ENCODE data around the gene BEND7. TPM values are rescaled to one million over a fixed set of nuclear protein-coding genes. Genes with fewer than 3 reads are reported as not detected.

BEND7 gene
- total and polyA plus RNA-seq, 4 donors = 5.3 to 38.2 (median 26.0) TPM

DNA sequence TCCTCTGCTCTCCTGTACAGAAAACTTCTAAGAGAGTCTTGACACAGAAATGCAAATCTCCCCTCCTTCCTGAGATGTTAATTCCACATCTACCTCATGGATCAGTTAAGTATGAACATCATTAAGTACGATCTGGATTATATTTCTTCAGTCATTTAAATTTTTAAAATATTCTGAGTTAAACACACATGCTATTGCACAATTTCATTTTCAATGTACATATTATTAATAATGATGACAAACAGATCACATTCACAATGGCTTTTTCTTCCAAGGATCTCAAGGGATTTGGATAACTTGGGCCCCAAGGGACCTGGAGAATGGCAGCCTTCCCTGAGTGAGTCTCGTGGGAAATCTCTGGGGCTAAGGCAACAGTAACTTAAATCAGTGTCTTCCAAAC, 16.2 kb downstream of the BEND7 start:
- no peak for DNase-seq
- H3K27me3 ChIP-seq (ENCODE audit: control insufficient read depth in 1 of 2, insufficient read depth in 2 of 2, low read length in 1 of 2) = no peaks in the 10 kb centered on the region
- H3K4me3 ChIP-seq (ENCODE audit: low read length in 2 of 2) = no peak overlapping the region
- ATAC-seq (ENCODE audit: low FRiP score) = no peak
- no peaks in the 10 kb centered on the region for H3K4me1 ChIP-seq (ENCODE audit: control insufficient read depth in 1 of 2, insufficient read depth in 2 of 2, low read length in 2 of 2)
- intact Hi-C loops (cut with DNase I) = no loop called here
- H3K36me3 ChIP-seq (ENCODE audit: control insufficient read depth in 1 of 2, insufficient read depth in 2 of 2, low read length in 1 of 2) = peaks cover 0 to 3% of the 10 kb centered on the region in 2 donors
- H3K9me3 ChIP-seq (ENCODE audit: control insufficient read depth, low read length) = no peaks in the 10 kb centered on the region
- 10 to 20% methylated on average over 2 of the region's 2 CpGs for WGBS, 2 donors
- no peak overlapping the region for H3K27ac ChIP-seq (ENCODE audit: low read depth in 1 of 2, low read length in 2 of 2)

DNA sequence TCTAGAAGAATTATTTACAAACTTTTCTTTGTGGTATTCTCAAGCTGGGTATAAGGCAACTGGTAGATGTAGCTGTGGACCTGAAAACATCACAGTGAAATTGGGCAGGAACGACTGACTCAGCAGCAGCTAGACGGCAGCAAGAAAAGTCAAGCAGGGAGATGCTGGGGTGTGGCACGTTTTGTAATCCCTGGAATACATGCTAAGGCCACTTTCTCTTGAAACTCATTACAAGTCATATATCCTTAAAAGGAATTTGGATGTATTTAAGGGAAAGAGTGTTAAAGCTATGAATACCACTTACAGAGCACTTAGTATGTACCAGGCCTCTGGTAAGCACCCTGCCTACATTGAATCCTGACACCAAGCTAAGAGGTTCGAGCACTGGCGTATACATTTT, 17.4 kb downstream of the BEND7 start:
- H3K4me1 ChIP-seq (ENCODE audit: control insufficient read depth in 1 of 2, insufficient read depth in 2 of 2, low read length in 2 of 2) = no peaks in the 10 kb centered on the region
- no peaks in the 10 kb centered on the region for H3K9me3 ChIP-seq (ENCODE audit: control insufficient read depth, low read length)
- no peak overlapping the region for H3K27ac ChIP-seq (ENCODE audit: low read depth in 1 of 2, low read length in 2 of 2)
- intact Hi-C loops (cut with DNase I) = no loop called here
- peaks cover 0 to 3% of the 10 kb centered on the region in 2 donors for H3K36me3 ChIP-seq (ENCODE audit: control insufficient read depth in 1 of 2, insufficient read depth in 2 of 2, low read length in 1 of 2)
- no peaks in the 10 kb centered on the region for H3K27me3 ChIP-seq (ENCODE audit: control insufficient read depth in 1 of 2, insufficient read depth in 2 of 2, low read length in 1 of 2)
- no peak for DNase-seq
- H3K4me3 ChIP-seq (ENCODE audit: low read length in 2 of 2) = no peak overlapping the region
- ATAC-seq (ENCODE audit: low FRiP score) = no peak
- WGBS, 2 donors = 89 to 92% methylated on average over 5 of the region's 5 CpGs

GRCh38 chr10:13505052-13505680, 23.6 kb downstream of the BEND7 start:
- intact Hi-C loops (cut with DNase I) = no loop called here
- ATAC-seq (ENCODE audit: low FRiP score) (no peak), DNase-seq (no peak)
- H3K36me3 ChIP-seq (ENCODE audit: control insufficient read depth in 1 of 2, insufficient read depth in 2 of 2, low read length in 1 of 2) = no peaks in the 10 kb centered on the region
- no peak overlapping the region for H3K27ac ChIP-seq (ENCODE audit: low read depth in 1 of 2, low read length in 2 of 2)
- no peak overlapping the region for H3K4me3 ChIP-seq (ENCODE audit: low read length in 2 of 2)
- WGBS, 2 donors = 82 to 85% methylated on average over 12 of the region's 12 CpGs
- no peaks in the 10 kb centered on the region for H3K27me3 ChIP-seq (ENCODE audit: control insufficient read depth in 1 of 2, insufficient read depth in 2 of 2, low read length in 1 of 2)
- H3K4me1 ChIP-seq (ENCODE audit: control insufficient read depth in 1 of 2, insufficient read depth in 2 of 2, low read length in 2 of 2) = no peaks in the 10 kb centered on the region
- no peaks in the 10 kb centered on the region for H3K9me3 ChIP-seq (ENCODE audit: control insufficient read depth, low read length)

- no peak overlapping the region for H3K27ac ChIP-seq (ENCODE audit: low read depth in 1 of 2, low read length in 2 of 2)
- H3K36me3 ChIP-seq (ENCODE audit: control insufficient read depth in 1 of 2, insufficient read depth in 2 of 2, low read length in 1 of 2) = no peaks in the 10 kb centered on the region
- H3K27me3 ChIP-seq (ENCODE audit: control insufficient read depth in 1 of 2, insufficient read depth in 2 of 2, low read length in 1 of 2) = no peaks in the 10 kb centered on the region
- H3K9me3 ChIP-seq (ENCODE audit: control insufficient read depth, low read length) = no peaks in the 10 kb centered on the region
- DNase-seq = no peak
- no peak for ATAC-seq (ENCODE audit: low FRiP score)
- intact Hi-C loops (cut with DNase I) = no loop called here
- WGBS, 2 donors = 89 to 90% methylated on average over 11 of the region's 11 CpGs
- H3K4me1 ChIP-seq (ENCODE audit: control insufficient read depth in 1 of 2, insufficient read depth in 2 of 2, low read length in 2 of 2) = no peaks in the 10 kb centered on the region
- H3K4me3 ChIP-seq (ENCODE audit: low read length in 2 of 2) = no peak overlapping the region
Measured at GRCh38 chr10:13503745-13504463, 24.9 kb downstream of the BEND7 start.

DNA sequence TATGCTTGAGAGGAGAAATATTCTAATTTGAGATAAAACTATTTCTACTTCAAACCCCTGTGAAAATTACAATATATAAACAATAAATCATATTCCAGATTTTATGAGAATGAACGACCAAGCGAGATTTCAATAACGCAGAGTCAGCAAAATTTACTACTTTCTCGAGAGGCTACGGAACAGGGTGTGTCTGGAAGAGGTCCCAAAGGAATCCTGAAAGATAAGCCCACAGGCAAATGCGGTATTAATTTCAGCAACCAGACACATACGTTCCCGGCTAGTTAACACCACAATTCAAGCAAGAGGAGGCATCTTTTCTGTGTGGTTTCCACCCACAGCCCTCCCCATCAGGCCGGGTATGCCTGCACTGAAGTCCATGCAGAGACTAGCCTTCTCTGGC, 26.4 kb downstream of the BEND7 start:
- intact Hi-C loops (cut with DNase I) = no loop called here
- 79 to 85% methylated on average over 9 of the region's 9 CpGs for WGBS, 2 donors
- Histone ChIP-seq H3K36me3 (ENCODE audit: control insufficient read depth in 1 of 2, insufficient read depth in 2 of 2, low read length in 1 of 2) (no peaks in the 10 kb centered on the region), H3K4me3 (ENCODE audit: low read length in 2 of 2) (no peak overlapping the region), H3K27ac (ENCODE audit: low read depth in 1 of 2, low read length in 2 of 2) (no peak overlapping the region), H3K4me1 (ENCODE audit: control insufficient read depth in 1 of 2, insufficient read depth in 2 of 2, low read length in 2 of 2) (no peaks in the 10 kb centered on the region), H3K27me3 (ENCODE audit: control insufficient read depth in 1 of 2, insufficient read depth in 2 of 2, low read length in 1 of 2) (no peaks in the 10 kb centered on the region), H3K9me3 (ENCODE audit: control insufficient read depth, low read length) (no peaks in the 10 kb centered on the region)
- DNase-seq (no peak), ATAC-seq (ENCODE audit: low FRiP score) (no peak)

GRCh38 chr10:13500201-13500600, 28.6 kb downstream of the BEND7 start:
- Histone ChIP-seq H3K27ac (ENCODE audit: low read depth in 1 of 2, low read length in 2 of 2) (no peak overlapping the region), H3K4me1 (ENCODE audit: control insufficient read depth in 1 of 2, insufficient read depth in 2 of 2, low read length in 2 of 2) (no peaks in the 10 kb centered on the region), H3K9me3 (ENCODE audit: control insufficient read depth, low read length) (no peaks in the 10 kb centered on the region), H3K4me3 (ENCODE audit: low read length in 2 of 2) (no peak overlapping the region), H3K36me3 (ENCODE audit: control insufficient read depth in 1 of 2, insufficient read depth in 2 of 2, low read length in 1 of 2) (peaks cover 0 to 1% of the 10 kb centered on the region in 2 donors), H3K27me3 (ENCODE audit: control insufficient read depth in 1 of 2, insufficient read depth in 2 of 2, low read length in 1 of 2) (no peaks in the 10 kb centered on the region)
- DNase-seq (no peak), ATAC-seq (ENCODE audit: low FRiP score) (no peak)
- intact Hi-C loops (cut with DNase I) = no loop called here
- WGBS, 2 donors = 92 to 95% methylated on average over 9 of the region's 9 CpGs

DNA sequence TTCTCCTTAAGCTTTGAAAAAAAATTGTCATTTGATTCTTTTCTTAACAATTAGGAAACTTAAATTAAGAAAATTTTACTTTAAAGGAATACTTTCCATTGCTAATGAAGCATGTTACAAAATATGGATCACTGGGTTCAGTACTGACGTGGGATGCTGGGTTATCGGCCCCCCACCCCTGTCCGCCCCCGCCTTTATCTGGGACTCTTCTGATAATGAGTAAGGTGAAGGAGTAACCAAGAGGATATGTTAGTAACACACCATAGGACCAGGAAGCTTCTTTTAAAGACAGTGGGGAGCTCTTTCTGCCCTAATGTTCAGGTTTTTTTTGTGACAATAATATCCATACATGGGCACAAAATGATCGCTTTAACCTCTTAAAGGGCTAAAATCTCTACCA, 29.7 kb downstream of the BEND7 start:
- intact Hi-C loops (cut with DNase I) = no loop called here
- Histone ChIP-seq H3K4me3 (ENCODE audit: low read length in 2 of 2) (no peak overlapping the region), H3K27ac (ENCODE audit: low read depth in 1 of 2, low read length in 2 of 2) (no peak overlapping the region), H3K27me3 (ENCODE audit: control insufficient read depth in 1 of 2, insufficient read depth in 2 of 2, low read length in 1 of 2) (no peaks in the 10 kb centered on the region), H3K36me3 (ENCODE audit: control insufficient read depth in 1 of 2, insufficient read depth in 2 of 2, low read length in 1 of 2) (peaks cover 0 to 1% of the 10 kb centered on the region in 2 donors), H3K4me1 (ENCODE audit: control insufficient read depth in 1 of 2, insufficient read depth in 2 of 2, low read length in 2 of 2) (no peaks in the 10 kb centered on the region), H3K9me3 (ENCODE audit: control insufficient read depth, low read length) (no peaks in the 10 kb centered on the region)
- no peak for ATAC-seq (ENCODE audit: low FRiP score)
- DNase-seq = no peak
- WGBS, 2 donors = 96 to 97% methylated on average over 5 of the region's 5 CpGs

DNA sequence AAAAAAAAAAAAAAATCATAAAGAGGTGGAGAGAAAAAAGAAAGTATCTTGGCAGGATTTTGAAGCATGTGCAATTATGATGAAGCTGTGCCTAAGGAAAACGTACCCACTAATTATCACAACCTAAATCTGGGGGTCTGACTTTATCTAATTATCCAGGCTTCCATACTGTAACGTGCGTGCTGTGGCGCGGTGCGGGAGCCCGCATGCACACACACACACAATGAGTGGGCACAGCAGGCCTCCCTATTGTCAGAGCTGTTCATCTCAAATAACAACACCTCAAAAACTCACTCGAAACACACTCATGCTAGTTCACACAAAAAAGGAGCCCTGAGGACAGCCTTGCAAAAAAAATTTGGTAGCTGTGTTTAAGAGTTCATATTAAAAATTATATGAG, 31.9 kb downstream of the BEND7 start:
- H3K27me3 ChIP-seq (ENCODE audit: control insufficient read depth in 1 of 2, insufficient read depth in 2 of 2, low read length in 1 of 2) = no peaks in the 10 kb centered on the region
- ATAC-seq (ENCODE audit: low FRiP score) (no peak), DNase-seq (no peak)
- peaks cover 0 to 1% of the 10 kb centered on the region in 2 donors for H3K36me3 ChIP-seq (ENCODE audit: control insufficient read depth in 1 of 2, insufficient read depth in 2 of 2, low read length in 1 of 2)
- intact Hi-C loops (cut with DNase I) = no loop called here
- H3K27ac ChIP-seq (ENCODE audit: low read depth in 1 of 2, low read length in 2 of 2) = no peak overlapping the region
- no peak overlapping the region for H3K4me3 ChIP-seq (ENCODE audit: low read length in 2 of 2)
- 95 to 96% methylated on average over 8 of the region's 8 CpGs for WGBS, 2 donors
- no peaks in the 10 kb centered on the region for H3K4me1 ChIP-seq (ENCODE audit: control insufficient read depth in 1 of 2, insufficient read depth in 2 of 2, low read length in 2 of 2)
- no peaks in the 10 kb centered on the region for H3K9me3 ChIP-seq (ENCODE audit: control insufficient read depth, low read length)

- Histone ChIP-seq H3K36me3 (ENCODE audit: control insufficient read depth in 1 of 2, insufficient read depth in 2 of 2, low read length in 1 of 2) (peaks cover 0 to 1% of the 10 kb centered on the region in 2 donors), H3K4me1 (ENCODE audit: control insufficient read depth in 1 of 2, insufficient read depth in 2 of 2, low read length in 2 of 2) (no peaks in the 10 kb centered on the region), H3K4me3 (ENCODE audit: low read length in 2 of 2) (no peak overlapping the region), H3K27me3 (ENCODE audit: control insufficient read depth in 1 of 2, insufficient read depth in 2 of 2, low read length in 1 of 2) (no peaks in the 10 kb centered on the region), H3K9me3 (ENCODE audit: control insufficient read depth, low read length) (no peaks in the 10 kb centered on the region), H3K27ac (ENCODE audit: low read depth in 1 of 2, low read length in 2 of 2) (no peak overlapping the region)
- WGBS, 2 donors = 82 to 84% methylated on average over 8 of the region's 8 CpGs
- no peak for ATAC-seq (ENCODE audit: low FRiP score)
- no peak for DNase-seq
- intact Hi-C loops (cut with DNase I) = no loop called here
Measured at GRCh38 chr10:13496164-13496563, 32.6 kb downstream of the BEND7 start.

Data from aorta (tissue), 5 donors.